Skeletal muscle satellite cell (primary cell): ENCODE results near the gene CACNA2D3.

Source experiments
- H3K27me3 ChIP-seq: 2 replicates; pipeline ENCODE4 v1.7.0; 2013; ENCODE audit warnings: low read length; ENCODE audit not compliant: control insufficient read depth, insufficient read depth
- H3K36me3 ChIP-seq: 2 replicates; pipeline ENCODE4 v1.7.0; 2013; ENCODE audit warnings: mild to moderate bottlenecking, control low read depth, low read length; ENCODE audit not compliant: insufficient read depth
- H3K4me1 ChIP-seq: 2 replicates; pipeline ENCODE4 v1.7.0; 2013; ENCODE audit warnings: low read length; ENCODE audit not compliant: control insufficient read depth, insufficient read depth
- H3K4me2 ChIP-seq: 2 replicates; pipeline ENCODE4 v1.7.0; 2013; ENCODE audit warnings: mild to moderate bottlenecking, low read length
- H3K4me3 ChIP-seq: 2 replicates; pipeline ENCODE4 v1.7.0; 2013; ENCODE audit warnings: low read length
- H3K9ac ChIP-seq: 2 replicates; pipeline ENCODE4 v1.7.0; 2013; ENCODE audit warnings: mild to moderate bottlenecking, low read depth, low read length, moderate library complexity
- H3K9me3 ChIP-seq: replicated peaks from 2 replicates; pipeline ENCODE4 v1.7.0; 2013; ENCODE audit warnings: mild to moderate bottlenecking, control low read depth, low read length

Gene CACNA2D3

GRCh38 chr3:54361746-54362283 is 239.5 kb downstream of the CACNA2D3 start:
- Histone ChIP-seq H3K27me3 (no peaks in the 10 kb centered on the region), H3K9me3 (no peaks in the 10 kb centered on the region), H3K9ac (no peak overlapping the region), H3K4me3 (no peak overlapping the region), H3K36me3 (no peaks in the 10 kb centered on the region), H3K4me2 (no peak overlapping the region), H3K4me1 (no peaks in the 10 kb centered on the region)

GRCh38 chr3:54366007-54366750 is 243.8 kb downstream of the CACNA2D3 start:
- H3K4me3 ChIP-seq, result no peak overlapping the region
- no peaks in the 10 kb centered on the region for H3K36me3 ChIP-seq
- no peaks in the 10 kb centered on the region for H3K27me3 ChIP-seq
- no peaks in the 10 kb centered on the region for H3K4me1 ChIP-seq
- no peak overlapping the region for H3K9ac ChIP-seq
- H3K9me3 ChIP-seq, result no peaks in the 10 kb centered on the region
- no peak overlapping the region for H3K4me2 ChIP-seq

GRCh38 chr3:54366839-54367238 is 244.5 kb downstream of the CACNA2D3 start:
- H3K4me1 ChIP-seq, result no peaks in the 10 kb centered on the region

GRCh38 chr3:54372232-54372631 is 249.9 kb downstream of the CACNA2D3 start:
- no peak overlapping the region for H3K4me3 ChIP-seq
- H3K36me3 ChIP-seq, result no peaks in the 10 kb centered on the region
- no peak overlapping the region for H3K9ac ChIP-seq
- no peaks in the 10 kb centered on the region for H3K4me1 ChIP-seq
- H3K9me3 ChIP-seq, result no peaks in the 10 kb centered on the region
- no peak overlapping the region for H3K4me2 ChIP-seq
- H3K27me3 ChIP-seq, result no peaks in the 10 kb centered on the region

More at GRCh38 chr3:54366839-54367238, 244.5 kb downstream of the CACNA2D3 start:
- Histone ChIP-seq H3K4me2 (no peak overlapping the region), H3K27me3 (no peaks in the 10 kb centered on the region), H3K9ac (no peak overlapping the region), H3K36me3 (no peaks in the 10 kb centered on the region), H3K4me3 (no peak overlapping the region), H3K9me3 (no peaks in the 10 kb centered on the region)

GRCh38 chr3:54374214-54374852 is 252.0 kb downstream of the CACNA2D3 start:
- Histone ChIP-seq H3K4me2 (no peak overlapping the region), H3K4me1 (no peaks in the 10 kb centered on the region), H3K9ac (no peak overlapping the region), H3K36me3 (no peaks in the 10 kb centered on the region), H3K9me3 (no peaks in the 10 kb centered on the region), H3K27me3 (no peaks in the 10 kb centered on the region), H3K4me3 (no peak overlapping the region)

GRCh38 chr3:54376142-54376807 is 253.9 kb downstream of the CACNA2D3 start:
- no peaks in the 10 kb centered on the region for H3K36me3 ChIP-seq
- no peaks in the 10 kb centered on the region for H3K27me3 ChIP-seq
- no peak overlapping the region for H3K4me3 ChIP-seq
- no peaks in the 10 kb centered on the region for H3K4me1 ChIP-seq
- no peak overlapping the region for H3K9ac ChIP-seq
- no peak overlapping the region for H3K4me2 ChIP-seq
- no peaks in the 10 kb centered on the region for H3K9me3 ChIP-seq

GRCh38 chr3:54376939-54377578 is 254.7 kb downstream of the CACNA2D3 start:
- H3K4me3 ChIP-seq, result no peak overlapping the region
- no peaks in the 10 kb centered on the region for H3K4me1 ChIP-seq
- no peaks in the 10 kb centered on the region for H3K9me3 ChIP-seq
- no peaks in the 10 kb centered on the region for H3K27me3 ChIP-seq
- no peak overlapping the region for H3K9ac ChIP-seq
- no peaks in the 10 kb centered on the region for H3K36me3 ChIP-seq
- H3K4me2 ChIP-seq, result no peak overlapping the region

GRCh38 chr3:54378184-54378583 is 255.8 kb downstream of the CACNA2D3 start:
- H3K36me3 ChIP-seq, result no peaks in the 10 kb centered on the region
- H3K27me3 ChIP-seq, result no peaks in the 10 kb centered on the region
- no peaks in the 10 kb centered on the region for H3K4me1 ChIP-seq
- H3K9ac ChIP-seq, result no peak overlapping the region
- H3K9me3 ChIP-seq, result no peaks in the 10 kb centered on the region
- H3K4me2 ChIP-seq, result no peak overlapping the region
- H3K4me3 ChIP-seq, result no peak overlapping the region

GRCh38 chr3:54384279-54384678 is 261.9 kb downstream of the CACNA2D3 start:
- H3K4me1 ChIP-seq, result no peaks in the 10 kb centered on the region
- H3K4me3 ChIP-seq, result no peak overlapping the region
- H3K9me3 ChIP-seq, result no peaks in the 10 kb centered on the region
- H3K4me2 ChIP-seq, result no peak overlapping the region
- H3K27me3 ChIP-seq, result no peaks in the 10 kb centered on the region
- no peak overlapping the region for H3K9ac ChIP-seq
- H3K36me3 ChIP-seq, result no peaks in the 10 kb centered on the region

- H3K36me3 ChIP-seq, result no peaks in the 10 kb centered on the region
- H3K4me3 ChIP-seq, result no peak overlapping the region
- H3K4me1 ChIP-seq, result no peaks in the 10 kb centered on the region
- H3K27me3 ChIP-seq, result no peaks in the 10 kb centered on the region
- H3K9me3 ChIP-seq, result no peaks in the 10 kb centered on the region
- H3K4me2 ChIP-seq, result no peak overlapping the region
- no peak overlapping the region for H3K9ac ChIP-seq
These were observed 268.2 kb downstream of the CACNA2D3 start for GRCh38 chr3:54390582-54390981.

GRCh38 chr3:54393150-54393549 is 270.8 kb downstream of the CACNA2D3 start:
- Histone ChIP-seq H3K4me1 (no peaks in the 10 kb centered on the region), H3K9ac (no peak overlapping the region), H3K4me3 (no peak overlapping the region), H3K4me2 (no peak overlapping the region), H3K9me3 (no peaks in the 10 kb centered on the region), H3K27me3 (no peaks in the 10 kb centered on the region), H3K36me3 (no peaks in the 10 kb centered on the region)
